Adrenal gland (tissue), 12 donors: Measurements from ENCODE around the gene HHAT. TPM values are rescaled to one million over a fixed set of nuclear protein-coding genes. Genes with fewer than 3 reads are reported as not detected.

Source experiments
- DNase-seq, 7 donors: peaks; one replicate each; pipeline ENCODE4 v3.0.0-alpha.2; 2019 to 2020
- H3K27ac ChIP-seq, 5 donors: fragments of 200-600 bp; sonication (generic) in 4 of 5; 1 replicate in 3 of 5; 2 replicates in 2 of 5; pipeline versions ENCODE4 v1.5.1 to v1.8.0; 2016 to 2020; ENCODE audit warnings: mild to moderate bottlenecking in 1 of 5
- H3K27me3 ChIP-seq: fragments of 200-600 bp; 2 replicates; pipeline ENCODE4 v1.8.0; 2021
- H3K36me3 ChIP-seq, 2 donors: fragments of 200-600 bp; replicated peaks in 1 of 2; 1 replicate in 1 of 2; 2 replicates in 1 of 2; pipeline versions ENCODE4 v1.5.1 to v1.8.0; 2018 to 2022
- H3K4me1 ChIP-seq, 2 donors: fragments of 200-600 bp; replicated peaks in 1 of 2; 1 replicate in 1 of 2; 2 replicates in 1 of 2; pipeline versions ENCODE4 v1.5.1 to v1.8.0; 2018 to 2021
- H3K4me3 ChIP-seq, 4 donors: fragments of 200-600 bp; sonication (generic) in 3 of 4; one replicate each; pipeline ENCODE4 v1.5.1; 2016 to 2018
- H3K9me3 ChIP-seq, 3 donors: fragments of 200-600 bp; sonication (generic) in 1 of 3; replicated peaks in 1 of 3; 1 replicate in 2 of 3; 2 replicates in 1 of 3; pipeline versions ENCODE4 v1.5.1 to v1.8.0; 2016 to 2021
- POLR2A ChIP-seq, 2 donors: fragments of 450-650 bp; IDR thresholded peaks; one replicate each; pipeline ENCODE4 v1.6.1; 2017; ENCODE audit warnings: antibody characterized with exemption in 2 of 2, mild to moderate bottlenecking in 2 of 2, moderate library complexity in 1 of 2
- WGBS, 4 donors: extraction: QIAGEN DNeasy Blood & Tissue Kit in 2 of 4; methylation state at CpG; one replicate each; pipeline versions ENCODE4 v1.1.5 to v1.1.7; 2013 to 2017; 5-methylcytosine and 5-hydroxymethylcytosine counted together
- intact Hi-C, 2 donors: fragments of 100-400 bp; cut with DNase I; formaldehyde crosslinking; loops; one replicate each; pipeline versions ENCODE4 v1.14.1 to v1.15.0; 2022 to 2023
- polyA plus RNA-seq, 3 donors: library from polyadenylated mRNA; stranded (reverse); fragments of 200-250 nt in 2 of 3; fragments of 350-450 nt in 1 of 3; fragmentation: Illumina TruSeq in 1 of 3; extraction: RNeasy Lipid Tissue Mini Kit (QIAGEN cat#74804) in 1 of 3; gene quantifications; one replicate each; pipeline ENCODE4 v1.2.3, GENCODE V29; 2013 to 2014
- total RNA-seq, 9 donors: library from RNA; depleted of rRNA in 4 of 9; stranded (reverse); fragments of >200 nt in 4 of 9; fragments of 120-200 nt in 1 of 9; fragmentation: NEBNext Ultra II Directional in 1 of 9; extraction: Animal tissue kit (Norgen Biotek cat#: 25700) in 1 of 9; gene quantifications; one replicate each; pipeline versions ENCODE4 v1.1.0 to v1.2.4, GENCODE V29; 2013 to 2023
- TF ChIP-seq, protein P1 (sequence below), 6 experiments: fragments of 450-650 bp in 4 of 6; fragments of 200-600 bp in 2 of 6; sonication (generic) in 1 of 6; IDR thresholded peaks; 1 replicate in 5 of 6; 2 replicates in 1 of 6; pipeline versions ENCODE4 v1.5.1 to v1.8.0; 2016 to 2021; ENCODE audit warnings: antibody characterized with exemption in 6 of 6, mild to moderate bottlenecking in 2 of 6, moderate library complexity in 1 of 6
- donor health status: healthy with polysubstance abuse.
- donor health status: Bipolar disorder and iron deficiency.
- donor health status: DM: yes; HTN: yes; CAD: no.
- donor health status: DM: no; HTN: no; CAD: no.
- donor health status: DM: no; HTN: no; CAD: no.
- donor health status: DM: yes; HTN: yes; CAD: no.

The HHAT gene
- total and polyA plus RNA-seq, 12 donors: 3.1 to 26.7 (median 12.3) TPM

DNA sequence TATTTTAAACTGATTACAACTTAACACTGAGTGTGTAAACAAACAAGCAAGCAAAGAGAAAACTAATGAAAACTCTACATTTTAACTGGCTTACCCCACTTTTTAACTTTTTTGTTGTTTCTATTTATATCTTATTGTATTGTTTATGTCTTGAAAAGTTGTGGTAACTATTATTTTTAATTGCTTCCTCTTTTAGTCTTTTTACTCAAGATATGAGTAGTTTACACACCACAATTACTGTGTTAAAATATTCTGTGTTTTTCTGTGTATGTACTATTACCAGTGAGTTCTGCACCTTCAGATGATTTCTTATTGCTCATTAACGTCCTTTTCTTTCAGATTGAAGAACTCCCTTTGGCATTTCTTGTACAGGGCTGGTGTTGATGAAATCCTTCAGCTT, 4.7 kb upstream of the HHAT start:
- no peak overlapping the region for H3K4me3 ChIP-seq
- no peaks in the 10 kb centered on the region for H3K27me3 ChIP-seq
- no peak for DNase-seq
- H3K27ac ChIP-seq: no peak overlapping the region
- H3K9me3 ChIP-seq: no peaks in the 10 kb centered on the region
- no peaks in the 10 kb centered on the region for H3K36me3 ChIP-seq
- H3K4me1 ChIP-seq: peaks cover 0 to 9% of the 10 kb centered on the region in 2 donors
- intact Hi-C loops: no loop called here
- TF ChIP-seq, protein P1, sequence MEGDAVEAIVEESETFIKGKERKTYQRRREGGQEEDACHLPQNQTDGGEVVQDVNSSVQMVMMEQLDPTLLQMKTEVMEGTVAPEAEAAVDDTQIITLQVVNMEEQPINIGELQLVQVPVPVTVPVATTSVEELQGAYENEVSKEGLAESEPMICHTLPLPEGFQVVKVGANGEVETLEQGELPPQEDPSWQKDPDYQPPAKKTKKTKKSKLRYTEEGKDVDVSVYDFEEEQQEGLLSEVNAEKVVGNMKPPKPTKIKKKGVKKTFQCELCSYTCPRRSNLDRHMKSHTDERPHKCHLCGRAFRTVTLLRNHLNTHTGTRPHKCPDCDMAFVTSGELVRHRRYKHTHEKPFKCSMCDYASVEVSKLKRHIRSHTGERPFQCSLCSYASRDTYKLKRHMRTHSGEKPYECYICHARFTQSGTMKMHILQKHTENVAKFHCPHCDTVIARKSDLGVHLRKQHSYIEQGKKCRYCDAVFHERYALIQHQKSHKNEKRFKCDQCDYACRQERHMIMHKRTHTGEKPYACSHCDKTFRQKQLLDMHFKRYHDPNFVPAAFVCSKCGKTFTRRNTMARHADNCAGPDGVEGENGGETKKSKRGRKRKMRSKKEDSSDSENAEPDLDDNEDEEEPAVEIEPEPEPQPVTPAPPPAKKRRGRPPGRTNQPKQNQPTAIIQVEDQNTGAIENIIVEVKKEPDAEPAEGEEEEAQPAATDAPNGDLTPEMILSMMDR (IDR thresholded peaks at IDR 0.05): no peak
- TF ChIP-seq POLR2A (IDR thresholded peaks at IDR 0.05): no peak
- WGBS, 4 donors: 50 to 74% (median 63%) methylated on average over 1 of the region's 1 CpG

DNA sequence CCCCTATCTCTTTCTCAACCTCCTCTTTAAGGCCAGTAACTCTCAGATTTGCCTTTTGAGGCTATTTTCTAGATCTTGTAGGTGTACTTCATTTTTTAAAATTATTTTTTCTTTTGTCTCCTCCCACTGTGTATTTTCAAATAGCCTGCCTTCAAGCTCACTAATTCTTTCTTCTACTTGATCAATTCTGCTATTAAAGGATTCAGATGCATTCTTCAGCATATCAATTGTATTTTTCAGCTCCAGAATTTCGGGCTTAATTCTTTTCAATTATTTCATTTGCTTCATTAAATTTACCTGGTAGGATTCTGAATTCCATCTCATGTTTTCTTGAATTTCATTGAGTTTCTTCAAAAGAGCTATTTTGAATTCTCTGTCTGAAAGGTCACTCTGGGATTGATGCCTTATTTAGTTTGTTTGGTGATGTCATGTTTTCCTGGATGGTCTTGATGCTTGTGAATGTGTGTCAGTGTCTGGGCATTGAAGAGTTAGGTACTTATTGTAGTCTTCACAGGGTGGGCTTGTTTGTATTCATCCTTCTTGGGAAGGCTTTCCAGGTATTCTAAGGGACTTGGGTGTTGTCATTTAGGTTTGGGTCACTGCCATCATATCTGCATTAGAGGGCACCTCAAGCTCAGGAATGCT, 3.6 kb upstream of the HHAT start:
- Histone ChIP-seq H3K4me3 (no peak overlapping the region), H3K4me1 (peaks cover 7 to 16% of the 10 kb centered on the region in 2 donors), H3K36me3 (no peaks in the 10 kb centered on the region), H3K27me3 (no peaks in the 10 kb centered on the region), H3K27ac (no peak overlapping the region), H3K9me3 (no peaks in the 10 kb centered on the region)
- DNase-seq: no peak
- 71 to 82% (median 79%) methylated on average over 1 of the region's 1 CpG for WGBS, 4 donors
- intact Hi-C loops: no loop called here
- TF ChIP-seq POLR2A (IDR thresholded peaks at IDR 0.05): no peak
- TF ChIP-seq, protein P1 (IDR thresholded peaks at IDR 0.05): no peak

DNA sequence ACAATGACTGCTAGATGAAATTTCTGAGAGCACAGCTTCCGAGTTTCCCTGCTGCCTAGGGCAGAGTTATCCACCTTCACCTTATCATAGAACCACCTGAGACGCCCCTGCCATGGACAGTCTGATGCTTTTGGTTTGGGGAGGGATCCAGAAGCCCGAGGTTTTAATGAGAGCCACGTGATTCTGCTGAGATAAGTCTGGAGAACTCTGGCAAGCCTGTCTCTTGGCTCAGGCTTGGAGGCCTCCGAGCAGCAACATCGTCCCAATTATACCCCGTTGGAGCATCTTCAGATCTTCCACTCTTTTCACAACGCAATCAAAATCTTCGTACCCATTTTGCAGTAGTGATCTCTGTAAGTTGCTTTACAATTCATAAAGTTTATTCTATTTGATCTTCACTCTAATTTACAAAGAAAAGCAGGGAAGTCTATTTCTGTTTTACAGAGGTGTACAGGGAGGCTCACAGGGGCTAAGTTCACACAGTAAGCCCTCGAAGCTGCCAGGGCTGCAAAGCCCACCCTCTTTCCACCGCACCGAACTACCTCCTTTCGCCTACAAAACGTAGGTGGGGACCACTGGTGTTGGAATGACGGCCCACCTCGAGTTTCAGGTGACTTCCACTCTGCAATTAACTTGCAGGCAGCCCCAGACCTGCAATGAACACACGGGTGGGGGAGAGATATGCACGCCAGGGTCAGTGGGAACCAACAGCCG, 513 bp upstream of the HHAT start:
- Histone ChIP-seq H3K9me3 (no peaks in the 10 kb centered on the region), H3K36me3 (no peaks in the 10 kb centered on the region), H3K27me3 (no peaks in the 10 kb centered on the region), H3K4me3 (peak overlapping the region in 3 of 4 donors; percentile 28 to 69 (median 68)), H3K4me1 (peaks cover 14 to 20% of the 10 kb centered on the region in 2 donors), H3K27ac (peak overlapping the region in 4 of 5 donors; percentile 81 to 95 (median 90))
- TF ChIP-seq POLR2A (IDR thresholded peaks at IDR 0.05): peak in 1 of 2 donors; percentile 18
- TF ChIP-seq, protein P1 (IDR thresholded peaks at IDR 0.05): no peak
- intact Hi-C loops: no loop called here
- DNase-seq: peak in 6 of 7 donors; percentile 43 to 65 (median 52)
- WGBS, 4 donors: 18 to 23% (median 21%) methylated on average over 15 to 19 of the region's 19 CpGs

DNA sequence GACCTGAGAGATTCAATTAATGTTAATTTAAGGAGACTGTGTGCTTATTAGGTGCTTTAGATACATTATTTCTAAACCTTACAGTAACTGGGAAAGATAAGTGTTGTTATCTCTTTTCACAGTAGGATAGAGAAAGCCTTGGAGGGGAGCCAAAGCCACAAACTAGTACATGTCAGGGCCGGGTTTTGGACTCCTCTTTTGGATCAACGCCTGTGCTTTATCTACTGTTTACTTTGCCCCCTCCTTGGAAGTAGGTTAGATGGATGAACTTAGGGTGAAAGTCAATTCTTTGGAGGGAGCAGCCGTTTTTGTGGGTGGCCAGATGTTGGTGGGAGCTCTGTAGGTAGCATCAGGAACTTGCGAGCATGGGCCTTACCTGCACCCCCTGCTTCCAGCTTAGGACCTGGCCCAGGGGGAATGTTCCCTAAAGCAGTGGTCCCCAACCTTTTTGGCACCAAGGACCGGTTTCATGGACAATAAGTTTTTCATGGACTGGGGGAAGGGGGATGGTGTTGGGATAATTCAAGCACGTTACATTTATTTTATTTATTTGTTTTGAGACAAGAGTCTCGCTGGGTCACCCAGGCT, 1.7 kb downstream of the HHAT start:
- peak overlapping the region in 2 of 5 donors; percentile 94 to 95 for H3K27ac ChIP-seq

More for the DNA sequence above, 1.7 kb downstream of the HHAT start:
- WGBS, 4 donors: 49 to 57% (median 53%) methylated on average over 7 of the region's 7 CpGs
- Histone ChIP-seq H3K36me3 (no peaks in the 10 kb centered on the region), H3K4me3 (no peak overlapping the region), H3K27me3 (no peaks in the 10 kb centered on the region), H3K4me1 (peaks cover 14 to 20% of the 10 kb centered on the region in 2 donors), H3K9me3 (no peaks in the 10 kb centered on the region)
- DNase-seq: peak in 6 of 7 donors; percentile 27 to 73 (median 68)
- TF ChIP-seq, protein P1 (IDR thresholded peaks at IDR 0.05): no peak
- TF ChIP-seq POLR2A (IDR thresholded peaks at IDR 0.05): no peak
- intact Hi-C loops: no loop called here
